Astrocyte (in vitro differentiated cells and primary cell): ENCODE data around the gene RNASE12. TPM values are rescaled to one million over a fixed set of nuclear protein-coding genes. Genes with fewer than 3 reads are reported as not detected.

Experiments
- DNase-seq: peaks from one replicate; pipeline ENCODE4 v3.0.0-alpha.2; 2010; ENCODE audit warnings: low read depth
- FAIRE-seq: peaks from 2 replicates; lab custom pipeline; 2011; peaks lifted over from hg19 to GRCh38; lab: Jason Lieb, UNC
- H2AFZ ChIP-seq: 2 replicates; pipeline ENCODE4 v1.6.0; 2012; ENCODE audit warnings: low read depth, low read length, inconsistent platforms
- H3K27ac ChIP-seq: 2 replicates; pipeline ENCODE4 v1.5.1; 2011; ENCODE audit warnings: low read depth, low read length, inconsistent platforms
- H3K27me3 ChIP-seq: 2 replicates; pipeline ENCODE4 v1.6.0; 2011; ENCODE audit warnings: low read length, inconsistent platforms; ENCODE audit not compliant: insufficient read depth
- H3K36me3 ChIP-seq: 2 replicates; pipeline ENCODE4 v1.5.1; 2011; ENCODE audit warnings: low read length, inconsistent platforms; ENCODE audit not compliant: insufficient read depth
- H3K4me1 ChIP-seq: 2 replicates; pipeline ENCODE4 v1.5.1; 2011; ENCODE audit warnings: low read length, inconsistent platforms; ENCODE audit not compliant: insufficient read depth
- H3K4me2 ChIP-seq: 2 replicates; pipeline ENCODE4 v1.6.0; 2012; ENCODE audit warnings: low read length, inconsistent platforms
- H3K4me3 ChIP-seq: 2 replicates; pipeline ENCODE4 v1.5.1; 2011; ENCODE audit warnings: low read depth, mild to moderate bottlenecking, low read length, inconsistent platforms; ENCODE audit not compliant: insufficient read depth
- H3K79me2 ChIP-seq: 2 replicates; pipeline ENCODE4 v1.6.0; 2012; ENCODE audit warnings: mild to moderate bottlenecking, low read length, inconsistent platforms; ENCODE audit not compliant: insufficient read depth
- H3K9ac ChIP-seq: 2 replicates; pipeline ENCODE4 v1.6.0; 2012; ENCODE audit warnings: mild to moderate bottlenecking, low read length, inconsistent platforms
- H3K9me3 ChIP-seq: 2 replicates; pipeline ENCODE4 v1.5.1; 2012; ENCODE audit warnings: low read depth, mild to moderate bottlenecking, low read length, inconsistent platforms; ENCODE audit not compliant: insufficient read depth
- H4K20me1 ChIP-seq: 2 replicates; pipeline ENCODE4 v1.6.0; 2012; ENCODE audit warnings: low read length, inconsistent platforms; ENCODE audit not compliant: insufficient read depth
- H3K27ac Mint-ChIP-seq: one replicate; pipeline ENCODE4 v1.8.0; 2021; ENCODE audit warnings: mild to moderate bottlenecking, mixed read lengths; ENCODE audit not compliant: unreplicated experiment
- H3K27me3 Mint-ChIP-seq: one replicate; pipeline ENCODE4 v1.8.0; 2021; ENCODE audit warnings: low read depth, mixed read lengths; ENCODE audit not compliant: unreplicated experiment
- H3K36me3 Mint-ChIP-seq: one replicate; pipeline ENCODE4 v1.8.0; 2021; ENCODE audit warnings: low read depth, mixed read lengths; ENCODE audit not compliant: unreplicated experiment
- H3K4me1 Mint-ChIP-seq: one replicate; pipeline ENCODE4 v1.8.0; 2021; ENCODE audit warnings: low read depth, mixed read lengths; ENCODE audit not compliant: unreplicated experiment
- H3K4me3 Mint-ChIP-seq: one replicate; pipeline ENCODE4 v1.8.0; 2021; ENCODE audit warnings: mild to moderate bottlenecking, moderate library complexity, mixed read lengths; ENCODE audit not compliant: unreplicated experiment
- H3K9me3 Mint-ChIP-seq: one replicate; pipeline ENCODE4 v1.8.0; 2021; ENCODE audit warnings: mild to moderate bottlenecking, mixed read lengths; ENCODE audit not compliant: unreplicated experiment
- CTCF ChIP-seq: IDR thresholded peaks from 2 replicates; pipeline ENCODE4 v1.5.1; 2011; ENCODE audit warnings: low read depth, mild to moderate bottlenecking, inconsistent platforms, low read length, moderate library complexity; ENCODE audit not compliant: insufficient read depth
- EZH2 ChIP-seq: IDR thresholded peaks from 2 replicates; pipeline ENCODE4 v1.6.1; 2012; ENCODE audit warnings: mild to moderate bottlenecking, low read length, inconsistent platforms; ENCODE audit not compliant: insufficient read depth
- total RNA-seq: library from RNA; stranded (reverse); gene quantifications from 2 replicates; pipeline ENCODE4 v1.2.1, GENCODE V29; 2021

RNASE12 gene
- total RNA-seq, 1 donor from 2014 or later: not detected

DNA sequence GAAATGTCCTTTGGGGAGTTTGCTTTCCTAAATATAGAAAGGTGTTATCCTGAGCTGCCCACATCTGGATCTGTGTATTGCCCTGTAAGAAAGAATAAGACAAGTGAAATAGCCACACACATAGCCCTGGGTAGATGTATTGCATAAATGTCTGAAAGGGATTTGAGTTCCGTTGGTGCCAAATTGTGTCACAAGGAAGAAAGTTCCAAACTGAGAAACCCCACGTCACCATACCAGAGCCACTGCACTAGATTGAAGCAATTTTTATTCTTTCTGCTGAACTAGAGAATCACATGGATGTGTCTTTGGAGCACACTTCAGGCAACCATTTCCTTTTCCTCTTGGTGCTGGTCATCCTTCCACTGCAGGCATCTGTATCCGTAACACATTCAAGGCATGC is 35.3 kb downstream of the RNASE12 start:
- TF ChIP-seq EZH2 (no peak), CTCF (no peak)

GRCh38 chr14:20553024-20553423 is 38.2 kb downstream of the RNASE12 start:
- no peak overlapping the region for H3K9ac ChIP-seq
- no peaks in the 10 kb centered on the region for H3K36me3 ChIP-seq
- H3K4me2 ChIP-seq: no peak overlapping the region
- peaks cover 2% of the 10 kb centered on the region for H3K27me3 Mint-ChIP-seq
- H3K9me3 Mint-ChIP-seq: no peaks in the 10 kb centered on the region
- no peak for TF ChIP-seq EZH2
- TF ChIP-seq CTCF: no peak
- no peaks in the 10 kb centered on the region for H3K9me3 ChIP-seq
- H3K4me3 Mint-ChIP-seq: no peak overlapping the region
- no peak overlapping the region for H2AFZ ChIP-seq
- no peak overlapping the region for H3K27ac ChIP-seq
- FAIRE-seq (no peak), DNase-seq (no peak)
- H3K4me3 ChIP-seq: no peak overlapping the region
- H3K27me3 ChIP-seq: no peaks in the 10 kb centered on the region
- no peaks in the 10 kb centered on the region for H3K4me1 ChIP-seq
- no peaks in the 10 kb centered on the region for H3K36me3 Mint-ChIP-seq
- no peaks in the 10 kb centered on the region for H4K20me1 ChIP-seq
- H3K4me1 Mint-ChIP-seq: peaks cover 11% of the 10 kb centered on the region
- H3K79me2 ChIP-seq: no peaks in the 10 kb centered on the region
- H3K27ac Mint-ChIP-seq: no peak overlapping the region

More for the DNA sequence above, 35.3 kb downstream of the RNASE12 start:
- H3K27ac Mint-ChIP-seq: no peak overlapping the region
- Histone ChIP-seq H3K9me3 (no peaks in the 10 kb centered on the region), H3K4me2 (no peak overlapping the region), H4K20me1 (no peaks in the 10 kb centered on the region), H3K4me3 (no peak overlapping the region), H3K79me2 (no peaks in the 10 kb centered on the region), H3K36me3 (no peaks in the 10 kb centered on the region), H3K4me1 (no peaks in the 10 kb centered on the region), H3K27ac (no peak overlapping the region), H3K9ac (no peak overlapping the region), H2AFZ (no peak overlapping the region), H3K27me3 (no peaks in the 10 kb centered on the region)
- H3K36me3 Mint-ChIP-seq: no peaks in the 10 kb centered on the region
- no peak for DNase-seq
- no peak for FAIRE-seq
- H3K4me1 Mint-ChIP-seq: peaks cover 15% of the 10 kb centered on the region
- no peak overlapping the region for H3K4me3 Mint-ChIP-seq
- no peaks in the 10 kb centered on the region for H3K9me3 Mint-ChIP-seq
- H3K27me3 Mint-ChIP-seq: no peaks in the 10 kb centered on the region

DNA sequence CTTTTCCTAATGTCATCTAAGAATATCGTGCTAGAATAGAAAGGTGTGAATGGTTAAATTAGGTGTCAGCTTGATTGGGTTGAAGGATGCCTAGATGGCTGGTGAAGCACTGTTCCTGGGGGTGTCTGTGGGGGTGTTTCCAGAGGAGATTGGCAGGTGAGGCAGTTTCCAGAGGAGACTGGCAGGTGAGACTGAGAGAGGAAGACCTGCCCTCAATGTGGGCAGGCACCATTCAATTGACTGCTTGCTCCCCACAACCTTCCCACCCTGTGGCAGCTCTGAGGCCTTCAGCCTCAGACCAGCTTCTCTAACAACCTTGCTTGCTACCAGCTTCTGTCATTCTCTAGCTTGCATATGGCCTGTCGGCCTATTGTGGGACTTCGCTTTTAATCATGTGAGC is 39.6 kb downstream of the RNASE12 start:
- DNase-seq (no peak), FAIRE-seq (no peak)
- H3K36me3 ChIP-seq: no peaks in the 10 kb centered on the region
- no peaks in the 10 kb centered on the region for H3K36me3 Mint-ChIP-seq
- H3K27ac ChIP-seq: no peak overlapping the region
- no peak overlapping the region for H3K4me2 ChIP-seq
- no peaks in the 10 kb centered on the region for H3K27me3 ChIP-seq
- H3K9ac ChIP-seq: no peak overlapping the region
- H4K20me1 ChIP-seq: no peaks in the 10 kb centered on the region
- no peaks in the 10 kb centered on the region for H3K9me3 Mint-ChIP-seq
- no peaks in the 10 kb centered on the region for H3K4me1 ChIP-seq
- peaks cover 2% of the 10 kb centered on the region for H3K27me3 Mint-ChIP-seq
- H2AFZ ChIP-seq: no peak overlapping the region
- H3K4me3 Mint-ChIP-seq: no peak overlapping the region
- H3K4me1 Mint-ChIP-seq: peaks cover under 1% of the 10 kb centered on the region
- no peaks in the 10 kb centered on the region for H3K79me2 ChIP-seq
- no peak overlapping the region for H3K27ac Mint-ChIP-seq
- TF ChIP-seq EZH2 (no peak), CTCF (no peak)
- H3K4me3 ChIP-seq: no peak overlapping the region
- no peaks in the 10 kb centered on the region for H3K9me3 ChIP-seq
